GM19324 (cell line): Measurements from ENCODE around the gene PTPRF.

Experiments
- ATAC-seq: cut with Tn5 transposase; IDR thresholded peaks from one replicate; pipeline ENCODE4 v1.9.1; 2021; ENCODE audit warnings: mild to moderate bottlenecking, moderate library complexity; ENCODE audit not compliant: unreplicated experiment, low FRiP score

Gene PTPRF

DNA sequence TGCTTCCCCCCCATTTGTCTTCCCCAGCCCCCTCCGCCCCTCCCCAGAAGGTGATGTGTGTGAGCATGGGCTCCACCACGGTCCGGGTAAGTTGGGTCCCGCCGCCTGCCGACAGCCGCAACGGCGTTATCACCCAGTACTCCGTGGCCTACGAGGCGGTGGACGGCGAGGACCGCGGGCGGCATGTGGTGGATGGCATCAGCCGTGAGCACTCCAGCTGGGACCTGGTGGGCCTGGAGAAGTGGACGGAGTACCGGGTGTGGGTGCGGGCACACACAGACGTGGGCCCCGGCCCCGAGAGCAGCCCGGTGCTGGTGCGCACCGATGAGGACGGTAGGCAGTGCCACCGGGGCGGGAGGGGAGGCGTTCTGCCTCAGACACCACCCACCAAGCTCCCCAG is 67.0 kb downstream of the PTPRF start:
- no peak for ATAC-seq

DNA sequence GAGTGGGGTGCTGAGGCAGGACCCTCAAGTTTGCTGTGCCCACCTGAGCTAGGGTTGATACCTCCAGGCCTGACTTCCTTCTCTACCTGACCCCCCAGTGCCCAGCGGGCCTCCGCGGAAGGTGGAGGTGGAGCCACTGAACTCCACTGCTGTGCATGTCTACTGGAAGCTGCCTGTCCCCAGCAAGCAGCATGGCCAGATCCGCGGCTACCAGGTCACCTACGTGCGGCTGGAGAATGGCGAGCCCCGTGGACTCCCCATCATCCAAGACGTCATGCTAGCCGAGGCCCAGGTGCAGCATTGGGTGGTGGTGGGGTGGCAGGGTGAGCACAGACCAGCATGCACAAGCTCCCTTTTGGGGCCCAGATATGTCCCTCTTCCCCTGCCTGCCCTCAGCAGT is 67.9 kb downstream of the PTPRF start:
- no peak for ATAC-seq

GRCh38 chr1:43600033-43601020 is 69.6 kb downstream of the PTPRF start:
- no peak for ATAC-seq

DNA sequence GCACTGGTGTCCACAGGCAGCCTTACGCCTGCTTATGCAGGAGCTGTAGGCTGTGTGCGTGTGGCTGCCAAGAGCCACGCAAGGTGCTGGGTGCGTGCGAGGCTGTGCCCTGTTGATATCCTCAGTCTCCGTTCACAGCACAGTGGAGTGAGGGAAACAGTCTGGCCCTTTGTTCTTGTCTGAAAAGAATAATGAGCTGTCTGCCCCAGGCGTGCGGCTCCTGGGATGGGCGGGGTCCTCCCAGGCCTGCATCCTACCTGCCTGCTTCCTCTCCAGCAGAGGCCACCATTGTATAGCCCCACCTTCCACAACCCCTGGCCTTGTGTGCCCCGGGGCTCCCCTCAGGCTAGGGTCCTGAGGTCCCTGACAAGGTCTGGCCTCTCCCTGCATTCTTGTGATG is 72.3 kb downstream of the PTPRF start:
- ATAC-seq, result no peak

GRCh38 chr1:43604192-43604591 is 73.5 kb downstream of the PTPRF start:
- ATAC-seq, result no peak

DNA sequence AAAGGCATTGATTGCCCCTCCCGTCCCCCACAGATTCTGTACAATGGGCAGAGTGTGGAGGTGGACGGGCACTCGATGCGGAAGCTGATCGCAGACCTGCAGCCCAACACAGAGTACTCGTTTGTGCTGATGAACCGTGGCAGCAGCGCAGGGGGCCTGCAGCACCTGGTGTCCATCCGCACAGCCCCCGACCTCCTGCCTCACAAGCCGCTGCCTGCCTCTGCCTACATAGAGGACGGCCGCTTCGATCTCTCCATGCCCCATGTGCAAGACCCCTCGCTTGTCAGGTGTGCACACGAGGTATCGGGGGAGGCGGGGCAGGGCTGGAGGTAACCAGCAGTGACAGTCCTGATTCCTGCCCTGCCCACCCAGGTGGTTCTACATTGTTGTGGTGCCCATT is 74.5 kb downstream of the PTPRF start:
- ATAC-seq, result no peak

DNA sequence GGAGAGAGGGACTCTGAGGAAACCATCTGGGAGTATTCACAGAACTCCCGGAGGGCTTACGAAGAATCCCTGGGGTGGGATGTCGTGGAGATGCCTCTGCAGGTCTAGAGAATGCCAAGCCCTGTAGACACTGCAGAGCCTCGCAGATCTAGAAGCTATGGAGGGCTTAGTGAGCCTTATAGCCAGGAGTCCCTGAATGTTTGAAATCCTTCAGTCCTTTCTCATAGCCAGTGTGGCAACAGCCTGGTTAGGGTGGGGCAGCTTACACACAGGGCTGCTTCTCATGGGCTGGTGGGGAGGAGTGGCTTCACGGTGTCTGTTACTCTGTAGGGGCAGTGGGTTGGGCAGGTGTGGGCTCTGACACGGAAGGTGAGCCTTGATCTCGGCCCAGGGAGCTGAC is 75.1 kb downstream of the PTPRF start:
- no peak for ATAC-seq

GRCh38 chr1:43606624-43607023 is 75.9 kb downstream of the PTPRF start:
- ATAC-seq, result no peak

GRCh38 chr1:43608827-43609226 is 78.1 kb downstream of the PTPRF start:
- ATAC-seq, result no peak

- ATAC-seq, result no peak
Observed at GRCh38 chr1:43610339-43610738, 79.7 kb downstream of the PTPRF start.

DNA sequence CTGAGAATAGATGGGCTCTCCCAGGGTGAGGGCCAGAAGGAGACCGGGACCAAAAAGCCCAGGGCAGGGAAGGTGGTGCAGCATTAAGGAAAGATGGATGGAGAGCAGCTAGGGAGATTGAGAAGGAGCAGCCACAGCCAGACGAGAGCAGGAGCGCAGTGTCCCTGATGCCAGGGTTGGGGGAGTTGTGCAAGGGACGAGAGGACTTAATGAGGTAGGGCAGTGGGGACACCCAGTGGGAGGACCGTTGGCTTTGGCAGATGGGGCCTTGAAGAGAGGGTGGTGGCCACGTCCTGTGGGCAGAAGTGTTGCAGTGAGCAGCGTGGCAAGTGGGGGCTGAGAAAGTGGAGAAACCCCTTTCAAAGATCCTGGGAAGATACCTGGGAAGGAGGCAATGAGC is 81.3 kb downstream of the PTPRF start:
- no peak for ATAC-seq

DNA sequence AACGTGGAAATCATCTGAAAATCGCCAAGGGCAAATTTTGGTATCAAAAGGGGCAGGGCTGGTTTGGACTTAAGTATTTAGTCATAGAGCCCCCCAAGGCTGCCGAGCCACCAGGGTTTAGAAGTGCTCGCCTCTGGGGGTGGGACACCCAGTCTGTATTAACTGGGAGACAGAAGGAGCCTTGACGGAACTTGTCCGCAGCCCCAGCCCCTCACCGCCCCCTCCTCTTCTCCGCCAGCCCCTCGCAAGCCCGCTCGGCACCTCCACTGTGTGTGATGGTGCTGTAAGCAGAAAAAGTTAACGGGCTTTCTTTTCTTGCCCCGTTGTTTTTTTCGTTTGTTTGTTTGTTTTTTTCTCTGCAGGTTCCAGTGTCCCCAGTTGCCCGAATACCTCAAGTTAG is 81.7 kb downstream of the PTPRF start:
- no peak for ATAC-seq

DNA sequence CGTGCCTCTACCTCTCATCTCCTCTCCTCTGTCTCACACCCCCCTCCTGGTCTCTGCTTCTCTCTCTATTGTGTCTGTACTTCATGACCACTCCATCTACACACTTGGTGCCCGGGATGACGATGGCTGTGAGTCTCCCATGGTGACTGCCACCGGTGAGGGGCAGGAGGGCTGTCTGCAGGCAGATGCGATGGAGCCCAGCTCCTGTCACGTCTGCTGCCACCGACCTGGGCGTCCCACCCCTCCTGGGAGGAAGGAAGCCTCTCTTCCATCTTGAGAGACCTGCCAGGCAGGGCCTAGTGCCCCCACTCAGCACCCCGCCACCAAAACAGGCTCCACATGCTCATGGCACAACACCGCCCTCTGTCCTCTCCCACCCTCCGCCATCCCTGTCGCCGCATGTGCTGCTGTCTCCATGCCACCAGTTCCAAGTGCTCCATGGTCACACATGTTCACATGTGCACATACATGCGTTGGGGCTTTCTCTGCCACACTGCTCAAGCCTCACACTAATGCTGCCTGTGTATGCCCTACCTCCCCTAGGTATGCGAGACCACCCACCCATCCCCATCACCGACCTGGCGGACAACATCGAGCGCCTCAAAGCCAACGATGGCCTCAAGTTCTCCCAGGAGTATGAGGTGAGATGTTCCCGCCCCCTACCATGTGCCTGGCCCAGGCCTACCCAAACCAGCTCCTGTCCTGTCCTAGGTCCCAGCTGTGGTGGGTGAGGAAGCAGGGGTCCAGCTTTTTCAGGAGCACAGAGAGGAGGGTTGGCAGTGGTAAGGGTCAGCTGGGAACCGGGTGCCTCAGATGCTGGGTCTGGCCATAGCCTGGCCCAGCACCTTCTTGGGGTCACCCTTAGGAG is 82.6 kb downstream of the PTPRF start:
- ATAC-seq, result no peak

- ATAC-seq, result no peak
Observed at GRCh38 chr1:43614211-43614610, 83.5 kb downstream of the PTPRF start.

GRCh38 chr1:43614891-43615290 is 84.2 kb downstream of the PTPRF start:
- no peak for ATAC-seq

- no peak for ATAC-seq
Observed at GRCh38 chr1:43616383-43616782, 85.7 kb downstream of the PTPRF start.

- no peak for ATAC-seq
Observed at GRCh38 chr1:43617011-43617410, 86.3 kb downstream of the PTPRF start.

- ATAC-seq, result no peak
Observed at GRCh38 chr1:43617668-43618067, 87.0 kb downstream of the PTPRF start.

DNA sequence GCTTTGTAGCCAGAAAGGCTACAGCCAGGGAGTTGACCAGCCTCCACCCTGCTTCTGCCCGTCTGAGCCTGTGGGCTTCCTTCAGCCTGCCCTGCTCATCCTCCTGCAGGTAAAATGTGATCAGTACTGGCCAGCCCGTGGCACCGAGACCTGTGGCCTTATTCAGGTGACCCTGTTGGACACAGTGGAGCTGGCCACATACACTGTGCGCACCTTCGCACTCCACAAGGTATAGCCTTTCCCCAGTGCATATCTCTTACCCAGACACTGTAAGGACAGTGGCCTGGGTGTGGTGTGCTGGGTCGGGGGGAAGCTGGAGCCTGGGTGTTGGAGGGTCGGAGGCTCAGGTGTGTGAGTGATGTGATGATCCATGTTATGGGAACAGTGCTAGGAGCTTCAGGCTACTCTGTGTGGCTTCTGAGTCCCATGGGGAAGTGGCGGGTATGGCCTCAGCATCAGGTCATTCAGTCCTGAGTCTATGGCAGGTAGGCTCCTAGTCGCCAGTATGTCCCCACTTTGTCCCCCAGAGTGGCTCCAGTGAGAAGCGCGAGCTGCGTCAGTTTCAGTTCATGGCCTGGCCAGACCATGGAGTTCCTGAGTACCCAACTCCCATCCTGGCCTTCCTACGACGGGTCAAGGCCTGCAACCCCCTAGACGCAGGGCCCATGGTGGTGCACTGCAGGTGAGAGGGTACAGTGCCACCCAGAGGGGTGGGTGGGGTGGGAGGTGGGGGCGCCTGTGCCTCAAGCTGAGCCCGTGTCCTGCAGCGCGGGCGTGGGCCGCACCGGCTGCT is 88.0 kb downstream of the PTPRF start:
- no peak for ATAC-seq

DNA sequence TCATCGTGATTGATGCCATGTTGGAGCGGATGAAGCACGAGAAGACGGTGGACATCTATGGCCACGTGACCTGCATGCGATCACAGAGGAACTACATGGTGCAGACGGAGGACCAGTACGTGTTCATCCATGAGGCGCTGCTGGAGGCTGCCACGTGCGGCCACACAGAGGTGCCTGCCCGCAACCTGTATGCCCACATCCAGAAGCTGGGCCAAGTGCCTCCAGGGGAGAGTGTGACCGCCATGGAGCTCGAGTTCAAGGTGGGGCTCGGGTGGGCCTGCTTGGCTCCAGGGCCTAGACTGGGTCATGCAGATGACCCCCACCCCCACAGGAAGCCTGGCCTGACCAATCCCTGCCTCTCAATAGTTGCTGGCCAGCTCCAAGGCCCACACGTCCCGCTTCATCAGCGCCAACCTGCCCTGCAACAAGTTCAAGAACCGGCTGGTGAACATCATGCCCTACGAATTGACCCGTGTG is 88.7 kb downstream of the PTPRF start:
- no peak for ATAC-seq
